Fibroblast of lung (primary cell): ENCODE data around the gene ZNF426. TPM values are rescaled to one million over a fixed set of nuclear protein-coding genes. Genes with fewer than 3 reads are reported as not detected.
"Not testable (repeated sequence)": the region's sequence is repeated elsewhere in the genome, so short reads cannot be mapped to it uniquely, and the experiment has no call there.

Experiments
- DNase-seq, 2 donors: peaks; one replicate each; pipeline versions ENCODE4 v3.0.0 to v3.0.0-alpha.2; 2010; ENCODE audit warnings: low read depth in 2 of 2
- H2AFZ ChIP-seq: 2 replicates; pipeline ENCODE4 v1.5.1; 2012; ENCODE audit warnings: low read length, control low read depth, inconsistent platforms
- H3K27ac ChIP-seq: 2 replicates; pipeline ENCODE4 v1.5.1; 2011; ENCODE audit warnings: low read length, control low read depth; ENCODE audit not compliant: insufficient read depth
- H3K27me3 ChIP-seq: 2 replicates; pipeline ENCODE4 v1.5.1; 2011; ENCODE audit warnings: mild to moderate bottlenecking, low read length; ENCODE audit not compliant: control insufficient read depth, insufficient read depth
- H3K36me3 ChIP-seq: 2 replicates; pipeline ENCODE4 v1.5.1; 2011; ENCODE audit warnings: low read length; ENCODE audit not compliant: control insufficient read depth, insufficient read depth
- H3K4me1 ChIP-seq: 2 replicates; pipeline ENCODE4 v1.5.1; 2011; ENCODE audit warnings: low read length; ENCODE audit not compliant: control insufficient read depth, insufficient read depth; ENCODE audit errors: extremely low read depth
- H3K4me2 ChIP-seq: 2 replicates; pipeline ENCODE4 v1.5.1; 2011; ENCODE audit warnings: low read length, control low read depth; ENCODE audit not compliant: insufficient read depth; ENCODE audit errors: extremely low read depth
- H3K4me3 ChIP-seq, 4 experiments: fragments of 200-600 bp in 1 of 4; sonication (generic) in 1 of 4; replicated peaks in 1 of 4; 2 replicates each; pipeline ENCODE4 v1.5.1; 2011 to 2016; ENCODE audit warnings: low read length in 4 of 4, low read depth in 3 of 4, mild to moderate bottlenecking in 3 of 4, control low read depth in 2 of 4, inconsistent platforms in 1 of 4, mixed read lengths in 1 of 4; ENCODE audit not compliant: insufficient read depth in 1 of 4; ENCODE audit errors: control extremely low read depth in 1 of 4
- H3K79me2 ChIP-seq: 2 replicates; pipeline ENCODE4 v1.5.1; 2012; ENCODE audit warnings: mild to moderate bottlenecking, low read length, inconsistent platforms; ENCODE audit not compliant: control insufficient read depth, insufficient read depth
- H3K9ac ChIP-seq: 2 replicates; pipeline ENCODE4 v1.5.1; 2011; ENCODE audit warnings: mild to moderate bottlenecking, low read length, control low read depth; ENCODE audit not compliant: insufficient read depth
- H3K9me3 ChIP-seq: 2 replicates; pipeline ENCODE4 v1.5.1; 2012; ENCODE audit warnings: low read depth, low read length; ENCODE audit not compliant: control insufficient read depth, insufficient read depth
- H4K20me1 ChIP-seq: 2 replicates; pipeline ENCODE4 v1.5.1; 2011; ENCODE audit warnings: low read length; ENCODE audit not compliant: control insufficient read depth, insufficient read depth; ENCODE audit errors: extremely low read depth
- EZH2 ChIP-seq: IDR thresholded peaks from 2 replicates; pipeline ENCODE4 v1.5.1; 2012; ENCODE audit warnings: low read length, control low read depth, mild to moderate bottlenecking; ENCODE audit errors: missing control alignments
- polyA minus RNA-seq: library from RNA; depleted of rRNA, polyadenylated mRNA; stranded (reverse); fragments of >200 nt; gene quantifications from 2 replicates; pipeline ENCODE4 v1.2.3, GENCODE V29; 2011; ENCODE audit warnings: low replicate concordance
- polyA plus RNA-seq, 2 donors: library from polyadenylated mRNA; depleted of rRNA in 1 of 2; stranded (reverse) in 1 of 2; unstranded in 1 of 2; fragments of >200 nt; gene quantifications; 2 replicates each; pipeline ENCODE4 v1.2.1, GENCODE V29; 2011 to 2012; ENCODE audit warnings: missing spikeins in 1 of 2
- total RNA-seq: library from RNA; depleted of rRNA; stranded (reverse); fragments of >200 nt; gene quantifications from 2 replicates; pipeline ENCODE4 v1.2.1, GENCODE V29; 2014
- TF ChIP-seq, protein P1 (sequence below), 2 donors: IDR thresholded peaks in 1 of 2; conservative IDR thresholded peaks in 1 of 2; 1 replicate in 1 of 2; 2 replicates in 1 of 2; pipeline ENCODE4 v1.5.1; 2011 to 2012; ENCODE audit warnings: low read length in 2 of 2, control low read depth in 1 of 2, inconsistent platforms in 1 of 2, low read depth in 1 of 2, mild to moderate bottlenecking in 1 of 2

Gene ZNF426
- 28.9 and 29.8 TPM in 2 replicates for total RNA-seq
- 10.1 and 12.4 TPM in 2 replicates for polyA plus RNA-seq
- 6.4 and 7.2 TPM in 2 replicates for polyA plus RNA-seq (2012)
- polyA minus RNA-seq: 4.6 and 4.7 TPM in 2 replicates

DNA sequence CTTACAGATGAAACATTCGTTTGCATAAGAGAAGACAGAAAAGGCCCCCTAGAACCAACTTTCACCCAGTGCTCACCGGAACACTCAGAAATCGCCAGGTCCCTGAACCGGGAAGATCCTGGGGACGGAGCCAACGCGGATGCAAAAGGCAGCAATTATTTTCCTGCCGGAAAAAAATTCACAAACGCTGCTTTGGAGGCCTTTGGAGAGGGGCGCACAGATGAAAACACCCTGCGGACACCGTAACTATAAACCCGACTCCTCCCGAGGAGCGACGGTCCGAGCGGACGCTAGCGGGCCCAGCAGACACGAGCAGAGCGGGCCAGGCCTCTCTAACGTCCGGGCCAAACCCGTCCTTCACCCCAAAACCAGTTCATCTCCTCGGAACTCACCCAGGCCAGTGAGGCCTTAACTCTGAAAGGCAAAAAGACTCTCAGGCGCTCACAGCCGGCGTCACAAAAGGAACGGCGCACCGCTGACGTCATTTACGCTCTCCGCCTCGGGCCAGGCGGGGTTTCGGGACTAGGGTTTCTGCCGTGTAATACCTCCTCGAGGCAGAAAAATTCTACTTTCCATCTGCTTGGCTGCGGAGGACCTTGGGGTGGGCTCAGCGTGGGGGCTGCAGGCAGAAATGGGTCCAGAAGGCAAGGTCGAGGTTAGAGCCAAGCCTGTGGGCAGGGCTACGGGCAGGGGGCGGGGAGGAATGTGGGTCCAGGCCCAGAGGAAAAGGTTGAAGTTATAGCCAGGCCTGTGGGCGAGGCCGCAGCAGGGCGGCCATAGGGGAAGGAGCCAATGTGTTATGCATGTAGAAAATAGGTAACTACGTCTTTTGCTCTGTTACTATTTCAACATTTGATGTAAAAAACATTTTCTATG lies at the start of gene ZNF426:
Gene ZNF426 (minus strand): TSS at position 463 of the 876 bp plus-strand sequence. CDS start 2,413 bp downstream, outside the sequence.
- Histone ChIP-seq H3K27ac (peak within 1 kb of the TSS; percentile 95), H4K20me1 (no peaks in the 10 kb centered on the region), H3K4me3 (peak within 1 kb of the TSS; percentile 92 to 98 (median 96)), H2AFZ (peak within 1 kb of the TSS; percentile 94), H3K4me2 (peak within 1 kb of the TSS; percentile 83), H3K27me3 (no peaks in the 10 kb centered on the region), H3K79me2 (peaks cover 9% of the 10 kb centered on the region), H3K9ac (peak within 1 kb of the TSS; percentile 97), H3K4me1 (no peaks in the 10 kb centered on the region), H3K9me3 (peaks cover 1% of the 10 kb centered on the region), H3K36me3 (peaks cover 8% of the 10 kb centered on the region)
- TF ChIP-seq EZH2: no peak
- TF ChIP-seq, protein P1, sequence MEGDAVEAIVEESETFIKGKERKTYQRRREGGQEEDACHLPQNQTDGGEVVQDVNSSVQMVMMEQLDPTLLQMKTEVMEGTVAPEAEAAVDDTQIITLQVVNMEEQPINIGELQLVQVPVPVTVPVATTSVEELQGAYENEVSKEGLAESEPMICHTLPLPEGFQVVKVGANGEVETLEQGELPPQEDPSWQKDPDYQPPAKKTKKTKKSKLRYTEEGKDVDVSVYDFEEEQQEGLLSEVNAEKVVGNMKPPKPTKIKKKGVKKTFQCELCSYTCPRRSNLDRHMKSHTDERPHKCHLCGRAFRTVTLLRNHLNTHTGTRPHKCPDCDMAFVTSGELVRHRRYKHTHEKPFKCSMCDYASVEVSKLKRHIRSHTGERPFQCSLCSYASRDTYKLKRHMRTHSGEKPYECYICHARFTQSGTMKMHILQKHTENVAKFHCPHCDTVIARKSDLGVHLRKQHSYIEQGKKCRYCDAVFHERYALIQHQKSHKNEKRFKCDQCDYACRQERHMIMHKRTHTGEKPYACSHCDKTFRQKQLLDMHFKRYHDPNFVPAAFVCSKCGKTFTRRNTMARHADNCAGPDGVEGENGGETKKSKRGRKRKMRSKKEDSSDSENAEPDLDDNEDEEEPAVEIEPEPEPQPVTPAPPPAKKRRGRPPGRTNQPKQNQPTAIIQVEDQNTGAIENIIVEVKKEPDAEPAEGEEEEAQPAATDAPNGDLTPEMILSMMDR (conservative IDR thresholded peaks at IDR 0.05 in 1 of 2, IDR thresholded peaks at IDR 0.05 in 1 of 2; ENCODE audit: low read depth in 1 of 2, low read length in 2 of 2): no peak
- peak; percentile 92 to 94 for DNase-seq

DNA sequence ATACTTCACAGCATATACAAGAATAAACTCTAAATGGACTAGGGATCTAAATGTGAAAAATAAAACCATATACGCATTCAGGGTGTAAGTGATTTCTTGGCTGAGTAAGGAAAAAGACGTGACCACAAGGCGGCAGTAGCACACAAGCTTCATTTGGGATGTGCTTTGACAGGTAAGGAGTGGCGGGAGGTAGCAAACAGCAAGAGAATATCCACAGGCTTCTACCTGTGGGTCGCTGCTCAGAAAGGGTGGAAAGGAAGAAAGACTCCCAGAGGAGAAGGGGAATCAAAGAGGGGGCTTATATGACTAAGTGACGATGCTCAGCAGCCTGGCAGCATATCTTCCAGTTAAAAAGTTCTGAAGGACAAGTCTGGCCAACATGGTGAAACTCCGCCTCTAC lies 48.3 kb upstream of the ZNF426 start:
- peaks cover 22% of the 10 kb centered on the region for H3K79me2 ChIP-seq
- peak; percentile 51 to 70 for DNase-seq
- H4K20me1 ChIP-seq: no peaks in the 10 kb centered on the region
- no peak overlapping the region for H2AFZ ChIP-seq
- H3K4me2 ChIP-seq: no peak overlapping the region
- no peaks in the 10 kb centered on the region for H3K4me1 ChIP-seq
- H3K9me3 ChIP-seq: no peaks in the 10 kb centered on the region
- H3K27me3 ChIP-seq: no peaks in the 10 kb centered on the region
- H3K36me3 ChIP-seq: no peaks in the 10 kb centered on the region
- no peak overlapping the region for H3K4me3 ChIP-seq
- TF ChIP-seq EZH2: no peak
- TF ChIP-seq, protein P1 (conservative IDR thresholded peaks at IDR 0.05 in 1 of 2, IDR thresholded peaks at IDR 0.05 in 1 of 2; ENCODE audit: low read depth in 1 of 2, low read length in 2 of 2): peak; percentile 73 to 80
- no peak overlapping the region for H3K27ac ChIP-seq
- H3K9ac ChIP-seq: no peak overlapping the region

DNA sequence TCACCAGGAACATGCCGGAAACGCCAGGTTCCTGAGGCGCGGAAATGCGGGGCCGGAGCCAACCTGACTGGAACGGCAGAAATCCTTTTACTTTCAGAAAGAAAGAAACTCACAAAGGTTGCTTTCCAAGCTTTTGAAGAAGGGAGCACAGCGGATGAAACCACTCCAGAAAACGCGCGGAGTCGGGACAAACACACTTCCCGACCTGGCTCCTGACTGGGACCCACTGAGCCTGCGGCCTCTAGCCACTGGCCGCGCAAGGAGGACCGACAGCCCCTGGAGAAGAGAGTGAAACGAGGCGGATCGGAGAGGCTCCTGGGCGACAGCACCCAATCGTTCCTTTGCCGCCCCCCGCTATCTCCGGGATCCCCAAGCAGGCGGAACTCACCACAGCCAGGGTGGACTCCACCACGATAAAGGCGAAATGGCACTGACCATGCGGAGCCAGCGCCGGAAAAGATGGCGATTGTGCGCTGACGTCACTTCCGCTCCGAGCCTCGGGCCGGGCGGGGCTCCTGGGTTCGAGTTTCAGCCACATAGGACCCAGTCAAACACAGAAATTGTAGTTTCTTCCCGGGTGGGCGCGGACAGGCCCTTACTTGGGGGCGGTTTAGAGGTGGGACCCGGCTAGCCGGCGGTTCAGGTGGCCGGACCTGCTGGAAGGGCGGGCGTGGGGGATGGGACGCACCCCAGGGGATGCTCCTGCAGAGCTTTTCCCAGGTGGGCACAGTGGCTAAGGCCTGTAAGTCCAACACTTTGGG lies 45.8 kb upstream of the ZNF426 start, which contains the start of gene ZNF121:
Gene ZNF121 (minus strand): TSS at position 432 of the 761 bp plus-strand sequence. CDS start 16,407 bp downstream, outside the sequence.
- peak within 1 kb of the TSS; percentile 63 to 84 (median 74) for H3K4me3 ChIP-seq
- H3K36me3 ChIP-seq: no peaks in the 10 kb centered on the region
- no peaks in the 10 kb centered on the region for H3K4me1 ChIP-seq
- H2AFZ ChIP-seq: peak within 1 kb of the TSS; percentile 82
- H3K9ac ChIP-seq: peak within 1 kb of the TSS; percentile 65
- peak; percentile 78 for DNase-seq
- H3K27ac ChIP-seq: peak within 1 kb of the TSS; percentile 83
- H3K79me2 ChIP-seq: peaks cover 47% of the 10 kb centered on the region
- H3K4me2 ChIP-seq: peak within 1 kb of the TSS; percentile 64
- H3K27me3 ChIP-seq: no peaks in the 10 kb centered on the region
- H4K20me1 ChIP-seq: no peaks in the 10 kb centered on the region
- no peak for TF ChIP-seq EZH2
- TF ChIP-seq, protein P1 (conservative IDR thresholded peaks at IDR 0.05 in 1 of 2, IDR thresholded peaks at IDR 0.05 in 1 of 2; ENCODE audit: low read depth in 1 of 2, low read length in 2 of 2): no peak
- no peaks in the 10 kb centered on the region for H3K9me3 ChIP-seq

DNA sequence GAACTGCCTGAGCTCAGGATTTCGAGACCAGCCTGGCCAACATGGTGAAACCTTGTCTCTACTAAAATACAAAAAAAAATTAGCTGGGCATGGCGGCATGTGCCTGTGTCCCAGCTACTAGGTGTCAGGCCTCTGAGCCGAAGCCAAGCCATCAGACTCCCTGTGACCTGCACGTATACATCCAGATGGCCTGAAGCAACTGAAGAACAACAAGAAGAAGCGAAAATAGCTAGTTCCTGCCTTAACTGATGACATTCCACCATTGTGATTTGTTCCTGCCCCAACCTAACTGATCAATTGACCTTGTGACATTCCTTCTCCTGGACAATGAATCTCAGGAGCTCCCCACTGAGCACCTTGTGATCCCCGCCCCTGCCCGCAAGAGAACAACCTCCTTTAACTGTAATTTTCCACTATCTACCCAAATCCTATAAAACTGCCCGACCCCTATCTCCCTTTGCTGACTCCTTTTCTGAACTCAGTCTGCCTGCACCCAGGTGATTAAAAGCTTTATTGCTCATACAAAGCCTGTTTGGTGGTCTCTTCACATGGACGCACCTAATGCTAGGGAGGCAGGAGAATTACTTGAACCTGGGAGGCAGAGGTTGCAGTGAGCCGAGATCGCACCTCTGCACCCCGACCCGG lies 43.8 kb upstream of the ZNF426 start:
- DNase-seq, H4K20me1 ChIP-seq, H3K36me3 ChIP-seq, H2AFZ ChIP-seq, H3K27me3 ChIP-seq, H3K27ac ChIP-seq, H3K9ac ChIP-seq, H3K4me3 ChIP-seq, H3K4me2 ChIP-seq, H3K9me3 ChIP-seq, H3K4me1 ChIP-seq: not testable (repeated sequence)
- peaks cover 68% of the 10 kb centered on the region for H3K79me2 ChIP-seq
